ENCODE results near the gene PCDHGA1. TPM values are rescaled to one million over a fixed set of nuclear protein-coding genes. Genes with fewer than 3 reads are reported as not detected.

PCDHGA1 gene
- total and polyA plus RNA-seq, 2 donors (not counting 1 experiment from before 2014, with no cell fraction given) = 0.06 to 0.64 TPM

DNA sequence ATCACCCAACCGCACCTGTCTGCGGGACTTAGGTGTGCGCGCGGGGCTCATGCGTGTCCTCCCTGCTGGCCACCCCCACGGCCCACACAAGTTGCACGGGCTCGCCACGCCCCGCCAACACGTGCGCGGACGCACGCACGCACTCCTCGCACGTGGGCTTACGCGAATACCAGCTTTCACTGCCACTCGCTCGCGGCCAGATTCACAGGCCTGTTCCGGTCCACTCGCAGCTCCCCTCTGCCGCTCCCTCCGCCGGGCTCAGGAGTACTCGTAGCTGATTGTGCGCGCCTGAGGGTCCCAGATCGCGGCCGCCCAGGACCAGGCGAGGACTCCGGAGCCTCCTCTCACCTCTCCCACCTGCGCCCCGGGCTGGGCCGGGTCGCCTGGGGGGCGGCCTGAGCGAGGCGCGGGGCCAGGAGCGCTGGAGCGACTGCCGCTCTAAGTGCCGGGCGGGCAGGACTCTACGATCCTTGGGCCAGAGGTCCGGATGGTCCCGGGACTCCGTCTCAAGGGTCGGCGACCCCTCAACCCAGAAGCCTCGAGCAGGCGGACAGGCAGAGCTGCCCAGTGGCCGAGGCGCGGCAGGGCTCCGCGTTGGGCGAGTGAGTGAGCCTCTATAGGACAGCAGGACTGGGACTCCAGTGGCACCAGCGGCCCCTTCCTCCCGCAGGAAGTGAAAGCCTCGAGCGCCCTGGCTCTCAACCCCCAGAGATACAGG lies 162.0 kb downstream of the PCDHGA1 start:
- peak overlapping the region; percentile 9 to 61 (median 39) for H3K4me3 ChIP-seq (ENCODE audit: control extremely low read depth in 1 of 5, extremely low read depth in 1 of 5, insufficient read depth in 1 of 5, low read depth in 2 of 5, low read length in 4 of 5)
- no peaks in the 10 kb centered on the region for H3K9me3 Mint-ChIP-seq (ENCODE audit: insufficient read depth)
- 10% methylated on average over 67 of the region's 68 CpGs for WGBS (ENCODE audit: insufficient coverage)

More for the DNA sequence above, 162.0 kb downstream of the PCDHGA1 start:
- peak; percentile 76 for ATAC-seq (ENCODE audit: low read depth)
- TF ChIP-seq EZH2 (IDR thresholded peaks at IDR 0.05; ENCODE audit: borderline replicate concordance, insufficient read depth, low read depth, low read length, poor library complexity, severe bottlenecking) = no peak
- TF ChIP-seq, protein P1, sequence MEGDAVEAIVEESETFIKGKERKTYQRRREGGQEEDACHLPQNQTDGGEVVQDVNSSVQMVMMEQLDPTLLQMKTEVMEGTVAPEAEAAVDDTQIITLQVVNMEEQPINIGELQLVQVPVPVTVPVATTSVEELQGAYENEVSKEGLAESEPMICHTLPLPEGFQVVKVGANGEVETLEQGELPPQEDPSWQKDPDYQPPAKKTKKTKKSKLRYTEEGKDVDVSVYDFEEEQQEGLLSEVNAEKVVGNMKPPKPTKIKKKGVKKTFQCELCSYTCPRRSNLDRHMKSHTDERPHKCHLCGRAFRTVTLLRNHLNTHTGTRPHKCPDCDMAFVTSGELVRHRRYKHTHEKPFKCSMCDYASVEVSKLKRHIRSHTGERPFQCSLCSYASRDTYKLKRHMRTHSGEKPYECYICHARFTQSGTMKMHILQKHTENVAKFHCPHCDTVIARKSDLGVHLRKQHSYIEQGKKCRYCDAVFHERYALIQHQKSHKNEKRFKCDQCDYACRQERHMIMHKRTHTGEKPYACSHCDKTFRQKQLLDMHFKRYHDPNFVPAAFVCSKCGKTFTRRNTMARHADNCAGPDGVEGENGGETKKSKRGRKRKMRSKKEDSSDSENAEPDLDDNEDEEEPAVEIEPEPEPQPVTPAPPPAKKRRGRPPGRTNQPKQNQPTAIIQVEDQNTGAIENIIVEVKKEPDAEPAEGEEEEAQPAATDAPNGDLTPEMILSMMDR (IDR thresholded peaks at IDR 0.05) = no peak
- Histone ChIP-seq H3K9ac (ENCODE audit: low read length) (peak overlapping the region; percentile 47), H3K4me2 (replicated peaks; ENCODE audit: low read depth, low read length, poor library complexity, severe bottlenecking) (peak overlapping the region; percentile 82), H2AFZ (ENCODE audit: insufficient read depth, low read depth, low read length, poor library complexity, severe bottlenecking) (peak overlapping the region; percentile 53), H3K27me3 (replicated peaks in 1 of 4; ENCODE audit: control extremely low read depth in 1 of 4, control insufficient read depth in 3 of 4, insufficient read depth in 4 of 4, low read length in 3 of 4) (peaks cover 0 to 62% (median 20%) of the 10 kb centered on the region in 4 experiments), H3K9me3 (ENCODE audit: control extremely low read depth in 1 of 3, control insufficient read depth in 2 of 3, insufficient read depth in 1 of 3, low read length in 2 of 3) (peaks cover 0 to 16% (median 0%) of the 10 kb centered on the region in 3 donors), H4K20me1 (ENCODE audit: control insufficient read depth, insufficient read depth, low read length, poor library complexity, severe bottlenecking) (no peaks in the 10 kb centered on the region), H3K4me1 (ENCODE audit: control insufficient read depth in 2 of 2, insufficient read depth in 2 of 2, low read length in 2 of 2) (peaks cover 17 to 21% of the 10 kb centered on the region in 2 donors), H3K79me2 (ENCODE audit: control insufficient read depth, insufficient read depth, low read length) (no peaks in the 10 kb centered on the region), H3K27ac (ENCODE audit: low read length in 2 of 2) (no peak overlapping the region), H3K36me3 (replicated peaks in 1 of 2; ENCODE audit: control extremely low read depth in 1 of 2, control insufficient read depth in 1 of 2, extremely low read depth in 1 of 2, insufficient read depth in 2 of 2, low read length in 1 of 2) (no peaks in the 10 kb centered on the region)
- Mint-ChIP-seq H3K27ac (peak overlapping the region; percentile 76), H3K27me3 (peaks cover 46% of the 10 kb centered on the region), H3K4me1 (peaks cover 18% of the 10 kb centered on the region), H3K4me3 (peak overlapping the region; percentile 95)
- peak; percentile 69 for DNase-seq
- POLR2A ChIA-PET = interaction anchor here (0.7 to 1.8 kb wide), 3 partner anchors 15 to 19 kb away, joined by 3 to 6 read pairs (median 6); no protein-coding TSS in a partner anchor
- intact Hi-C loops (cut with micrococcal nuclease) = loop anchor here (2.0 kb wide), 1 partner anchor 20 kb away; no protein-coding TSS in a partner anchor
- CTCF ChIA-PET = interaction anchor here (0.6 to 2.9 kb wide), 9 partner anchors 9 to 79 kb away, joined by 3 to 13 read pairs (median 3); partner anchors contain the start of genes PCDHGA10 and PCDHGA12
